ENCODE results near the gene NALCN.

DNA sequence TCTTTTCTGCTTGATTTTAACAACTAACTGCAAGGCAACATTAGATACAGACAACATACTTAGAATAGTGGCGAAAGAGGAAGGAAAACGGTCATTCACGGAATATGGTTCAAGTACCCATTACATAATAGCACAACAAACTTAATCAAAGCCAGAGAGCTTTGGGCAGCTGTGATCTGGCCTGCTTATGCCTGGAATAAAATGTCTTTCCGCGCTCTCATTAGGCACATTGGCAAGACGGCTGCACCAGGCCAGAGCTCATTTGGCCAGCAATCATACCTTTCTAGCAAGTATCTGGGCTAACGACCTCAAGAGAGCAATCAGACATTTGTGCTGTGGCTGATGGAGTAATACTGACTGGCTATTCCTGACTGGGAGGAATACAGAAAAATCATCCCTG, 112.8 kb downstream of the NALCN start:
- TF ChIP-seq, protein P1, sequence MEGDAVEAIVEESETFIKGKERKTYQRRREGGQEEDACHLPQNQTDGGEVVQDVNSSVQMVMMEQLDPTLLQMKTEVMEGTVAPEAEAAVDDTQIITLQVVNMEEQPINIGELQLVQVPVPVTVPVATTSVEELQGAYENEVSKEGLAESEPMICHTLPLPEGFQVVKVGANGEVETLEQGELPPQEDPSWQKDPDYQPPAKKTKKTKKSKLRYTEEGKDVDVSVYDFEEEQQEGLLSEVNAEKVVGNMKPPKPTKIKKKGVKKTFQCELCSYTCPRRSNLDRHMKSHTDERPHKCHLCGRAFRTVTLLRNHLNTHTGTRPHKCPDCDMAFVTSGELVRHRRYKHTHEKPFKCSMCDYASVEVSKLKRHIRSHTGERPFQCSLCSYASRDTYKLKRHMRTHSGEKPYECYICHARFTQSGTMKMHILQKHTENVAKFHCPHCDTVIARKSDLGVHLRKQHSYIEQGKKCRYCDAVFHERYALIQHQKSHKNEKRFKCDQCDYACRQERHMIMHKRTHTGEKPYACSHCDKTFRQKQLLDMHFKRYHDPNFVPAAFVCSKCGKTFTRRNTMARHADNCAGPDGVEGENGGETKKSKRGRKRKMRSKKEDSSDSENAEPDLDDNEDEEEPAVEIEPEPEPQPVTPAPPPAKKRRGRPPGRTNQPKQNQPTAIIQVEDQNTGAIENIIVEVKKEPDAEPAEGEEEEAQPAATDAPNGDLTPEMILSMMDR (IDR thresholded peaks at IDR 0.05 in 4 of 5, conservative IDR thresholded peaks at IDR 0.05 in 1 of 5): no peak
- TF ChIP-seq POLR2A (IDR thresholded peaks at IDR 0.05): no peak

All from gastrocnemius medialis (tissue), 4 donors.